SU-DHL-6 (cell line): ENCODE data around the gene SDC1.

Experiments used
- H2AFZ ChIP-seq: fragments of 200-600 bp; sonication (generic); 2 replicates; pipeline ENCODE4 v1.6.1; 2014; ENCODE audit warnings: low read depth, mild to moderate bottlenecking, moderate library complexity, mixed read lengths, antibody characterized with exemption, low read length; ENCODE audit not compliant: severe bottlenecking
- H3F3A ChIP-seq: fragments of 200-600 bp; shearing (Covaris generic); 2 replicates; pipeline ENCODE4 v1.6.0; 2016; ENCODE audit warnings: antibody characterized with exemption, mild to moderate bottlenecking; ENCODE audit not compliant: insufficient read depth
- H3K27ac ChIP-seq: fragments of 200-600 bp; sonication (generic); 2 replicates; pipeline ENCODE4 v1.5.1; 2016; ENCODE audit warnings: low read depth, mild to moderate bottlenecking, low read length, moderate library complexity, mixed read lengths
- H3K27me3 ChIP-seq: fragments of 200-600 bp; sonication (generic), shearing (Covaris generic); 2 replicates; pipeline ENCODE4 v1.6.0; 2014; ENCODE audit warnings: mild to moderate bottlenecking, low read length
- H3K36me3 ChIP-seq: fragments of 200-600 bp; sonication (generic); 2 replicates; pipeline ENCODE4 v1.6.1; 2014; ENCODE audit warnings: mild to moderate bottlenecking, low read length, mixed read lengths
- H3K4me2 ChIP-seq: fragments of 300-600, 200-600 bp; shearing (Covaris generic), sonication (generic); 2 replicates; pipeline ENCODE4 v1.6.0; 2014; ENCODE audit warnings: low read length, low read depth, mild to moderate bottlenecking; ENCODE audit not compliant: poor library complexity, severe bottlenecking
- H3K4me3 ChIP-seq: fragments of 200-600 bp; sonication (generic); 2 replicates; pipeline ENCODE4 v1.5.1; 2014; ENCODE audit warnings: antibody characterized with exemption, low read length, mild to moderate bottlenecking, mixed read lengths; ENCODE audit not compliant: insufficient read depth, poor library complexity, severe bottlenecking
- H3K79me2 ChIP-seq: fragments of 200-600 bp; sonication (generic); 2 replicates; pipeline ENCODE4 v1.6.1; 2014; ENCODE audit warnings: mild to moderate bottlenecking, low read length, moderate library complexity; ENCODE audit not compliant: insufficient read depth
- H3K9ac ChIP-seq: fragments of 200-600 bp; sonication (generic); 2 replicates; pipeline ENCODE4 v1.7.0; 2014; ENCODE audit warnings: mild to moderate bottlenecking, low read length
- H3K9me2 ChIP-seq: fragments of 200-600 bp; sonication (generic); replicated peaks from 2 replicates; pipeline ENCODE4 v1.6.1; 2014; ENCODE audit warnings: low read length; ENCODE audit not compliant: insufficient read depth
- H3K9me3 ChIP-seq: fragments of 200-600 bp; sonication (generic); 2 replicates; pipeline ENCODE4 v1.6.1; 2014; ENCODE audit warnings: low read length, mixed read lengths; ENCODE audit not compliant: insufficient read depth
- H4K20me1 ChIP-seq: fragments of 200-600 bp; sonication (generic); 2 replicates; pipeline ENCODE4 v1.6.1; 2014; ENCODE audit warnings: low read depth, mild to moderate bottlenecking, antibody characterized with exemption, low read length, moderate library complexity, mixed read lengths
- CTCF ChIP-seq: fragments of 200-600 bp; sonication (generic); IDR thresholded peaks from one replicate; pipeline ENCODE4 v1.5.1; 2017; ENCODE audit warnings: antibody characterized with exemption, mild to moderate bottlenecking, low read length, moderate library complexity; ENCODE audit not compliant: insufficient read depth, poor library complexity, severe bottlenecking
- EZH2phosphoT487 ChIP-seq: fragments of 200-600 bp; sonication (generic), shearing (Covaris generic); conservative IDR thresholded peaks from 2 replicates; pipeline ENCODE4 v1.6.1; 2018; ENCODE audit warnings: mild to moderate bottlenecking, antibody characterized with exemption, low read length, moderate library complexity, mixed read lengths

Gene SDC1

GRCh38 chr2:20232837-20233207, 7.9 kb upstream of the SDC1 start:
- no peaks in the 10 kb centered on the region for H3K9me3 ChIP-seq
- no peak overlapping the region for H3K4me2 ChIP-seq
- no peaks in the 10 kb centered on the region for H4K20me1 ChIP-seq
- H3K4me3 ChIP-seq, result no peak overlapping the region
- H2AFZ ChIP-seq, result no peak overlapping the region
- H3F3A ChIP-seq, result no peaks in the 10 kb centered on the region
- TF ChIP-seq EZH2phosphoT487 (no peak), CTCF (no peak)
- no peak overlapping the region for H3K9ac ChIP-seq
- no peaks in the 10 kb centered on the region for H3K79me2 ChIP-seq
- H3K27ac ChIP-seq, result no peak overlapping the region
- no peaks in the 10 kb centered on the region for H3K9me2 ChIP-seq
- H3K36me3 ChIP-seq, result no peaks in the 10 kb centered on the region
- no peaks in the 10 kb centered on the region for H3K27me3 ChIP-seq

- Histone ChIP-seq H3K36me3 (no peaks in the 10 kb centered on the region), H2AFZ (no peak overlapping the region), H4K20me1 (no peaks in the 10 kb centered on the region), H3F3A (no peaks in the 10 kb centered on the region), H3K9me2 (no peaks in the 10 kb centered on the region), H3K27me3 (no peaks in the 10 kb centered on the region), H3K79me2 (no peaks in the 10 kb centered on the region), H3K9ac (no peak overlapping the region), H3K4me2 (no peak overlapping the region), H3K4me3 (no peak overlapping the region), H3K27ac (no peak overlapping the region), H3K9me3 (no peaks in the 10 kb centered on the region)
- TF ChIP-seq EZH2phosphoT487, result no peak
- no peak for TF ChIP-seq CTCF
These were observed 6.7 kb upstream of the SDC1 start for GRCh38 chr2:20231598-20232026.

GRCh38 chr2:20231159-20231558, 6.2 kb upstream of the SDC1 start:
- no peaks in the 10 kb centered on the region for H3K9me2 ChIP-seq
- no peaks in the 10 kb centered on the region for H3K9me3 ChIP-seq
- H3K9ac ChIP-seq, result no peak overlapping the region
- no peak overlapping the region for H3K27ac ChIP-seq
- no peaks in the 10 kb centered on the region for H3K36me3 ChIP-seq
- H3K27me3 ChIP-seq, result no peaks in the 10 kb centered on the region
- no peaks in the 10 kb centered on the region for H4K20me1 ChIP-seq
- H3F3A ChIP-seq, result no peaks in the 10 kb centered on the region
- no peak overlapping the region for H2AFZ ChIP-seq
- no peak overlapping the region for H3K4me2 ChIP-seq
- no peaks in the 10 kb centered on the region for H3K79me2 ChIP-seq
- H3K4me3 ChIP-seq, result no peak overlapping the region
- no peak for TF ChIP-seq EZH2phosphoT487
- TF ChIP-seq CTCF, result no peak

GRCh38 chr2:20230114-20230425, 5.1 kb upstream of the SDC1 start:
- Histone ChIP-seq H3K9me2 (no peaks in the 10 kb centered on the region), H3K36me3 (no peaks in the 10 kb centered on the region), H3K4me3 (no peak overlapping the region), H3K27ac (no peak overlapping the region), H3F3A (no peaks in the 10 kb centered on the region), H3K27me3 (no peaks in the 10 kb centered on the region), H3K9me3 (no peaks in the 10 kb centered on the region), H3K4me2 (no peak overlapping the region), H3K79me2 (no peaks in the 10 kb centered on the region), H2AFZ (no peak overlapping the region), H3K9ac (no peak overlapping the region), H4K20me1 (no peaks in the 10 kb centered on the region)
- no peak for TF ChIP-seq CTCF
- no peak for TF ChIP-seq EZH2phosphoT487
